Sigmoid colon (tissue), 3 donors: ENCODE data around the gene MARK4.

Source experiments
- POLR2A ChIP-seq, 2 donors: fragments of 450-650 bp; IDR thresholded peaks; one replicate each; pipeline ENCODE4 v1.6.1; 2016; ENCODE audit warnings: antibody characterized with exemption in 2 of 2, mild to moderate bottlenecking in 2 of 2, moderate library complexity in 2 of 2
- TF ChIP-seq, protein P1 (sequence below), 4 experiments: fragments of 450-650 bp in 3 of 4; fragments of 200-600 bp in 1 of 4; IDR thresholded peaks; one replicate each; pipeline ENCODE4 v1.5.1; 2016 to 2019; ENCODE audit warnings: antibody characterized with exemption in 4 of 4, mild to moderate bottlenecking in 3 of 4, moderate library complexity in 2 of 4

DNA sequence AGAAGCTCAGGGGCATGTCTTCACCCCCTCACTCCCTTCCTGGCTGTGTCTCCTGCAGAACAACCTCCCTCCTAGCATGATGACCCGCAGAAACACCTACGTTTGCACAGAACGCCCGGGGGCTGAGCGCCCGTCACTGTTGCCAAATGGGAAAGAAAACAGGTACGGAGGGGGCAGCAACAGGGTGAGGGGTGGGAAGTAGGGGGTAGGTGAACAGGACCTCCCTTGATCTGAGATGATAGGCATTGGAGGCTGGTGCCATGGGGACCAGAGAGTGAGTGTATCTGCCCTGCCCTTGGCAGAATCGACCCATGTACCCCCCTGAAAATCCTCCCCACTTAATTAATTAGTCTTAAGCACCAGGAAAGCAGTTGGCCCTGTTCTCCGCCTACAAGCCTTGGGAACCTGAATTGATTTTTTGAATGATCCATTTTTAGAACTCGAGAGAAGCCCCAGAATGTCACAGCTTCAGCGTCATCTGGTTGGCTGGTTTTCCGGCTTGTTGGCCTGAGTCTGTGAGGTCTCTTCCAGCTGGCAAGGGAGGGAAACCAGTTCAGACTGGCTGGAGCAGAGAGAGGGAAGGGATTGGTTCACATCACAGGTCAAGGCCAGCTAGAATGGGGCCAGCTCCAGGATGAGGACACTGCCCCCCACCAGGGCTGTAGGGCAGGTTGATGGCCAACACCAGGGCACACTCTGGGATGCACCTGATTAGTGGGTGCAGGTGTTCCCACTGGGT lies 43.4 kb downstream of the MARK4 start:
- TF ChIP-seq, protein P1, sequence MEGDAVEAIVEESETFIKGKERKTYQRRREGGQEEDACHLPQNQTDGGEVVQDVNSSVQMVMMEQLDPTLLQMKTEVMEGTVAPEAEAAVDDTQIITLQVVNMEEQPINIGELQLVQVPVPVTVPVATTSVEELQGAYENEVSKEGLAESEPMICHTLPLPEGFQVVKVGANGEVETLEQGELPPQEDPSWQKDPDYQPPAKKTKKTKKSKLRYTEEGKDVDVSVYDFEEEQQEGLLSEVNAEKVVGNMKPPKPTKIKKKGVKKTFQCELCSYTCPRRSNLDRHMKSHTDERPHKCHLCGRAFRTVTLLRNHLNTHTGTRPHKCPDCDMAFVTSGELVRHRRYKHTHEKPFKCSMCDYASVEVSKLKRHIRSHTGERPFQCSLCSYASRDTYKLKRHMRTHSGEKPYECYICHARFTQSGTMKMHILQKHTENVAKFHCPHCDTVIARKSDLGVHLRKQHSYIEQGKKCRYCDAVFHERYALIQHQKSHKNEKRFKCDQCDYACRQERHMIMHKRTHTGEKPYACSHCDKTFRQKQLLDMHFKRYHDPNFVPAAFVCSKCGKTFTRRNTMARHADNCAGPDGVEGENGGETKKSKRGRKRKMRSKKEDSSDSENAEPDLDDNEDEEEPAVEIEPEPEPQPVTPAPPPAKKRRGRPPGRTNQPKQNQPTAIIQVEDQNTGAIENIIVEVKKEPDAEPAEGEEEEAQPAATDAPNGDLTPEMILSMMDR (IDR thresholded peaks at IDR 0.05), result no peak
- TF ChIP-seq POLR2A (IDR thresholded peaks at IDR 0.05), result no peak
